ENCODE results near the gene MVD.

DNA sequence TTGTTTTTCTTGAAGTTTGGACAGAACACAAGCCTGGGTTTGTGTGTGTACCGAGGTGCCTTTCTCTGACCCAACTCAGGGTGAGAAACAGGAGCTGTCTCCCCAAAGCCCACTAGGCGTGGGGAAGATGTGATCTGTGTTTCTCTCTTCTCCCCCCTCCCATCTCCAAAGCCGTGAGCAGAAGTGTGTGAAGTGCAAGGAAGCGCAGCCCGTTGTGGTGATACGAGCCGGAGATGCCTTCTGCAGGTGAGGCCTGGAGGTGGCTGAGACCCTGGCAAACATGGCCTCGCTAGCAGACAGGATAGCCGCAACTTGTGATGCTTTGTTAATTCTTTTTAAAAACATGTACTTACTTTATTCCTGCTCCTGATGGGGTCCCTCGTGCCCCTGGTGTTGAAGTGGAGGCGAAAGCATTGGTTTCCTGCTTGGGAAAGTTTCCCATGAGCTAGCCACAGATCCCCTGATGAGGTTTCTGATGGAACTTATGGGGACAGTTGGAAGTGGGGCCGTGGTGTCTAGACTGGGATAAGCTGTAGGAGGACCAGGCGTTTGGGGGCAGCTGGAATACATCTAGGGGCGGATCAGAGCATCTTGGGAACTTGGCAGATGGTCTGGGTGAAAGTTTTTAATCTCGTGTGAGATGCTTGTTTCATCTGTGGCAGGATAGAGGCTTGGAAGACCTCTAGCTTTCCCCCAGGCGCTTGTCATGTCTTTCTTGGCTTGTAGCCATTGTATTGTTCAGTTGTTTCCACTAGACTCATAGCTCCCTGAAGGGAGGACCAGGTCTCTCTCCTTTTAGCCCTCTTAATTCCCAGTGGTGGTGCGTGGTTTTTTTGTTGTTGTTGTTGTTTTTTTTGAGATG, 44.3 kb upstream of the MVD start:
- TF ChIP-seq, protein P1, sequence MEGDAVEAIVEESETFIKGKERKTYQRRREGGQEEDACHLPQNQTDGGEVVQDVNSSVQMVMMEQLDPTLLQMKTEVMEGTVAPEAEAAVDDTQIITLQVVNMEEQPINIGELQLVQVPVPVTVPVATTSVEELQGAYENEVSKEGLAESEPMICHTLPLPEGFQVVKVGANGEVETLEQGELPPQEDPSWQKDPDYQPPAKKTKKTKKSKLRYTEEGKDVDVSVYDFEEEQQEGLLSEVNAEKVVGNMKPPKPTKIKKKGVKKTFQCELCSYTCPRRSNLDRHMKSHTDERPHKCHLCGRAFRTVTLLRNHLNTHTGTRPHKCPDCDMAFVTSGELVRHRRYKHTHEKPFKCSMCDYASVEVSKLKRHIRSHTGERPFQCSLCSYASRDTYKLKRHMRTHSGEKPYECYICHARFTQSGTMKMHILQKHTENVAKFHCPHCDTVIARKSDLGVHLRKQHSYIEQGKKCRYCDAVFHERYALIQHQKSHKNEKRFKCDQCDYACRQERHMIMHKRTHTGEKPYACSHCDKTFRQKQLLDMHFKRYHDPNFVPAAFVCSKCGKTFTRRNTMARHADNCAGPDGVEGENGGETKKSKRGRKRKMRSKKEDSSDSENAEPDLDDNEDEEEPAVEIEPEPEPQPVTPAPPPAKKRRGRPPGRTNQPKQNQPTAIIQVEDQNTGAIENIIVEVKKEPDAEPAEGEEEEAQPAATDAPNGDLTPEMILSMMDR (conservative IDR thresholded peaks at IDR 0.05 in 1 of 2, IDR thresholded peaks at IDR 0.05 in 1 of 2; ENCODE audit: low read depth in 1 of 2, low read length in 2 of 2) = no peak
- TF ChIP-seq EZH2 (IDR thresholded peaks at IDR 0.05; ENCODE audit: low read length, missing control alignments) = no peak

Measured in fibroblast of lung (primary cell).